ENCODE results near the gene MARK1. TPM values are rescaled to one million over a fixed set of nuclear protein-coding genes. Genes with fewer than 3 reads are reported as not detected.
"Not testable (repeated sequence)": the region's sequence is repeated elsewhere in the genome, so short reads cannot be mapped to it uniquely, and the experiment has no call there.

Gene MARK1
- total RNA-seq, 4 donors from 2014 or later = 13.0 to 32.9 (median 21.1) TPM

GRCh38 chr1:220677251-220677650 lies 149.3 kb downstream of the MARK1 start:
- no peak for ATAC-seq
- no peaks in the 10 kb centered on the region for H3K4me1 ChIP-seq
- H3K27me3 ChIP-seq = no peaks in the 10 kb centered on the region
- H3K27ac ChIP-seq = no peak overlapping the region
- no peaks in the 10 kb centered on the region for H3K36me3 ChIP-seq
- 63 to 94% methylated on average over 2 of the region's 2 CpGs for WGBS, 2 donors (ENCODE audit: low coverage in 1 of 2)
- H3K9me3 ChIP-seq = no peaks in the 10 kb centered on the region
- no peak overlapping the region for H3K4me3 ChIP-seq
- TF ChIP-seq EP300 (IDR thresholded peaks at IDR 0.05) = no peak
- no peak for TF ChIP-seq POLR2A (IDR thresholded peaks at IDR 0.05)
- no peak for TF ChIP-seq POLR2AphosphoS5 (IDR thresholded peaks at IDR 0.05)
- no peak for TF ChIP-seq CTCF (IDR thresholded peaks at IDR 0.05)

DNA sequence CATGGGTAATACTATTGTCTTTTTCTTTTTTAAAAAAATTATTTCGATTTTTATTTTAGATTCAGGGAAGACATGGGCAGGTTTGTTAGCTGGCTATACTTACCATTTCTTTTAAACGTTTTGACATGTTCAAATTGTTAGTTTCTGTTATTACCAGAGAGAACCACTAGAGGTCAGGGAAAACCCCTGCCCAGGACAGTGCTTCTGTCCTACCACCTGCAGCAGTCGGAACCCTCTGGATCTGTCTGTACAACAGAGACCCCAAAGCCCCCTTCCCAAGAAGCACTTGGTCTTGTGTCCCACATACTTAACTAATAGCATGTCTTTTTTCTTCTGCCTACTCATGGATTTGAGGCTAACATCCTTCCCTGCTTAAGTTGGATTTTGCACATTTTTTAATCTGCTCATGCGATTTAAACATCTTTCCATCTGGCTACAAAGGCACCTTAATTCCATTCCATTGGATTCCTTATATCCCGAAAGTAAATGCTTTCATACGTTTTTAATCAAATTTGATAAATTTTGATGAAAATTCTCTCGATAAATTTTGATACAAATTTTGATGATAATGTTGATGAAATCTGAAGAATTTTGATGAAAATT lies 152.2 kb downstream of the MARK1 start:
- no peaks in the 10 kb centered on the region for H3K4me1 ChIP-seq
- no peak for TF ChIP-seq POLR2A (IDR thresholded peaks at IDR 0.05)
- no peak for TF ChIP-seq POLR2AphosphoS5 (IDR thresholded peaks at IDR 0.05)
- peak; percentile 43 to 77 (median 72) for TF ChIP-seq CTCF (IDR thresholded peaks at IDR 0.05)
- TF ChIP-seq EP300 (IDR thresholded peaks at IDR 0.05) = no peak
- ATAC-seq = peak; percentile 68
- H3K4me3 ChIP-seq = no peak overlapping the region
- H3K27me3 ChIP-seq = peaks cover 6% of the 10 kb centered on the region
- no peaks in the 10 kb centered on the region for H3K9me3 ChIP-seq
- H3K27ac ChIP-seq = no peak overlapping the region
- 27 to 29% methylated on average over 7 of the region's 7 CpGs for WGBS, 2 donors (ENCODE audit: low coverage in 1 of 2)
- no peaks in the 10 kb centered on the region for H3K36me3 ChIP-seq

GRCh38 chr1:220681220-220681880 lies 153.4 kb downstream of the MARK1 start:
- Histone ChIP-seq H3K27ac (no peak overlapping the region), H3K9me3 (no peaks in the 10 kb centered on the region), H3K27me3 (peaks cover 6% of the 10 kb centered on the region), H3K36me3 (no peaks in the 10 kb centered on the region), H3K4me3 (no peak overlapping the region), H3K4me1 (no peaks in the 10 kb centered on the region)
- no peak for ATAC-seq
- WGBS, 2 donors (ENCODE audit: low coverage in 1 of 2) = 52 to 62% methylated on average over 10 of the region's 10 CpGs
- no peak for TF ChIP-seq POLR2AphosphoS5 (IDR thresholded peaks at IDR 0.05)
- no peak for TF ChIP-seq POLR2A (IDR thresholded peaks at IDR 0.05)
- TF ChIP-seq CTCF (IDR thresholded peaks at IDR 0.05) = no peak
- TF ChIP-seq EP300 (IDR thresholded peaks at IDR 0.05) = no peak

- H3K27me3 ChIP-seq = peaks cover 6% of the 10 kb centered on the region
- no peak overlapping the region for H3K27ac ChIP-seq
- 88 to 97% methylated on average over 6 to 15 of the region's 17 CpGs for WGBS, 2 donors (ENCODE audit: low coverage in 1 of 2)
- ATAC-seq = no peak
- no peak overlapping the region for H3K4me3 ChIP-seq
- H3K4me1 ChIP-seq = no peaks in the 10 kb centered on the region
- TF ChIP-seq POLR2AphosphoS5 (IDR thresholded peaks at IDR 0.05) (no peak), CTCF (IDR thresholded peaks at IDR 0.05) (no peak), EP300 (IDR thresholded peaks at IDR 0.05) (no peak), POLR2A (IDR thresholded peaks at IDR 0.05) (no peak)
- H3K9me3 ChIP-seq = no peaks in the 10 kb centered on the region
- no peaks in the 10 kb centered on the region for H3K36me3 ChIP-seq
Observed at GRCh38 chr1:220682901-220683576, 155.1 kb downstream of the MARK1 start.

GRCh38 chr1:220683716-220684115 lies 155.8 kb downstream of the MARK1 start:
- H3K4me1 ChIP-seq, H3K27me3 ChIP-seq, H3K36me3 ChIP-seq, H3K9me3 ChIP-seq, H3K27ac ChIP-seq, ATAC-seq, H3K4me3 ChIP-seq: not testable (repeated sequence)
- WGBS, 2 donors (ENCODE audit: low coverage in 1 of 2) = 92 to 100% methylated on average over 2 to 8 of the region's 12 CpGs
